Activated T-helper 17 cell treated with anti-CD3 and anti-CD28 coated beads, Interleukin-2, amount 50 U/mL, for 72 hours (primary cell): ENCODE measurements around the gene GOLGA1. TPM values are rescaled to one million over a fixed set of nuclear protein-coding genes. Genes with fewer than 3 reads are reported as not detected.
"Not testable (repeated sequence)": the region's sequence is repeated elsewhere in the genome, so short reads cannot be mapped to it uniquely, and the experiment has no call there.

Experiments
- ATAC-seq: fragments of 150-1000 bp; cut with Tn5 transposase; replicated peaks from 2 replicates; pipeline ENCODE4 v1.10.0; 2021; ENCODE audit warnings: mild to moderate bottlenecking, moderate library complexity
- H3K27ac Mint-ChIP-seq: one replicate; pipeline ENCODE4 v1.8.0; 2022; ENCODE audit warnings: mixed read lengths
- H3K27me3 Mint-ChIP-seq: one replicate; pipeline ENCODE4 v1.8.0; 2022; ENCODE audit warnings: mixed read lengths
- H3K36me3 Mint-ChIP-seq: one replicate; pipeline ENCODE4 v1.8.0; 2022; ENCODE audit warnings: low read depth, mild to moderate bottlenecking, mixed read lengths
- H3K4me1 Mint-ChIP-seq: one replicate; pipeline ENCODE4 v1.8.0; 2022; ENCODE audit warnings: mixed read lengths
- H3K4me3 Mint-ChIP-seq: one replicate; pipeline ENCODE4 v1.8.0; 2022; ENCODE audit warnings: mild to moderate bottlenecking, mixed read lengths
- H3K9me3 Mint-ChIP-seq: one replicate; pipeline ENCODE4 v1.8.0; 2022; ENCODE audit warnings: mixed read lengths
- total RNA-seq, 2 donors: library from RNA; stranded (reverse); gene quantifications; one replicate each; pipeline ENCODE4 v1.2.3, GENCODE V29; 2022

The GOLGA1 gene
- total RNA-seq, 2 donors from 2014 or later = 19.7 to 39.8 TPM

- no peak for ATAC-seq
Observed at GRCh38 chr9:124954255-124954654, 13.4 kb upstream of the GOLGA1 start.

GRCh38 chr9:124950050-124950718, 9.3 kb upstream of the GOLGA1 start:
- no peak overlapping the region for H3K27ac Mint-ChIP-seq
- H3K9me3 Mint-ChIP-seq = no peaks in the 10 kb centered on the region
- H3K27me3 Mint-ChIP-seq = no peaks in the 10 kb centered on the region
- ATAC-seq = no peak
- no peaks in the 10 kb centered on the region for H3K4me1 Mint-ChIP-seq
- H3K4me3 Mint-ChIP-seq = no peak overlapping the region
- no peaks in the 10 kb centered on the region for H3K36me3 Mint-ChIP-seq

More at GRCh38 chr9:124954255-124954654, 13.4 kb upstream of the GOLGA1 start:
- no peaks in the 10 kb centered on the region for H3K4me1 Mint-ChIP-seq
- no peaks in the 10 kb centered on the region for H3K27me3 Mint-ChIP-seq
- H3K36me3 Mint-ChIP-seq = no peaks in the 10 kb centered on the region
- no peaks in the 10 kb centered on the region for H3K9me3 Mint-ChIP-seq
- H3K27ac Mint-ChIP-seq = no peak overlapping the region
- no peak overlapping the region for H3K4me3 Mint-ChIP-seq

- ATAC-seq = no peak
- no peak overlapping the region for H3K27ac Mint-ChIP-seq
- H3K36me3 Mint-ChIP-seq = no peaks in the 10 kb centered on the region
- no peaks in the 10 kb centered on the region for H3K4me1 Mint-ChIP-seq
- H3K4me3 Mint-ChIP-seq = no peak overlapping the region
- no peaks in the 10 kb centered on the region for H3K9me3 Mint-ChIP-seq
- H3K27me3 Mint-ChIP-seq = no peaks in the 10 kb centered on the region
Observed at GRCh38 chr9:124949387-124949786, 8.5 kb upstream of the GOLGA1 start.

GRCh38 chr9:124947727-124948391, 7.0 kb upstream of the GOLGA1 start:
- no peak overlapping the region for H3K27ac Mint-ChIP-seq
- H3K27me3 Mint-ChIP-seq = no peaks in the 10 kb centered on the region
- no peaks in the 10 kb centered on the region for H3K36me3 Mint-ChIP-seq
- no peaks in the 10 kb centered on the region for H3K9me3 Mint-ChIP-seq
- ATAC-seq = no peak
- no peaks in the 10 kb centered on the region for H3K4me1 Mint-ChIP-seq
- H3K4me3 Mint-ChIP-seq = no peak overlapping the region

- H3K9me3 Mint-ChIP-seq = no peaks in the 10 kb centered on the region
Observed at GRCh38 chr9:124946167-124946566, 5.3 kb upstream of the GOLGA1 start.

GRCh38 chr9:124941679-124942561, 1.0 kb upstream of the GOLGA1 start:
- H3K4me1 Mint-ChIP-seq = peaks cover 14% of the 10 kb centered on the region
- peak overlapping the region; percentile 96 for H3K27ac Mint-ChIP-seq
- H3K27me3 Mint-ChIP-seq = no peaks in the 10 kb centered on the region
- peak overlapping the region; percentile 92 for H3K4me3 Mint-ChIP-seq
- peaks cover 40% of the 10 kb centered on the region for H3K36me3 Mint-ChIP-seq
- ATAC-seq = peak; percentile 47
- no peaks in the 10 kb centered on the region for H3K9me3 Mint-ChIP-seq

More at GRCh38 chr9:124946167-124946566, 5.3 kb upstream of the GOLGA1 start:
- no peak for ATAC-seq
- Mint-ChIP-seq H3K27me3 (no peaks in the 10 kb centered on the region), H3K36me3 (peaks cover 11% of the 10 kb centered on the region), H3K4me3 (no peak overlapping the region), H3K27ac (no peak overlapping the region), H3K4me1 (peaks cover 4% of the 10 kb centered on the region)

- Mint-ChIP-seq H3K36me3 (peaks cover 53% of the 10 kb centered on the region), H3K27me3 (no peaks in the 10 kb centered on the region), H3K9me3 (no peaks in the 10 kb centered on the region), H3K27ac (peak overlapping the region; percentile 96), H3K4me3 (peak overlapping the region; percentile 92), H3K4me1 (peaks cover 14% of the 10 kb centered on the region)
- peak; percentile 46 for ATAC-seq
Observed at GRCh38 chr9:124940521-124940893, 376 bp downstream of the GOLGA1 start.

GRCh38 chr9:124939944-124940343, 939 bp downstream of the GOLGA1 start:
- Mint-ChIP-seq H3K4me3 (peak overlapping the region; percentile 92), H3K36me3 (peaks cover 57% of the 10 kb centered on the region), H3K27me3 (no peaks in the 10 kb centered on the region), H3K9me3 (no peaks in the 10 kb centered on the region), H3K4me1 (peaks cover 14% of the 10 kb centered on the region), H3K27ac (peak overlapping the region; percentile 96)
- ATAC-seq = no peak

- H3K9me3 Mint-ChIP-seq = no peaks in the 10 kb centered on the region
- no peak for ATAC-seq
- H3K27me3 Mint-ChIP-seq = no peaks in the 10 kb centered on the region
- no peak overlapping the region for H3K4me3 Mint-ChIP-seq
- H3K36me3 Mint-ChIP-seq = peaks cover 91% of the 10 kb centered on the region
- no peak overlapping the region for H3K27ac Mint-ChIP-seq
- peaks cover 5% of the 10 kb centered on the region for H3K4me1 Mint-ChIP-seq
Observed at GRCh38 chr9:124934290-124934689, 6.6 kb downstream of the GOLGA1 start.

- Mint-ChIP-seq H3K27me3 (no peaks in the 10 kb centered on the region), H3K4me3 (no peak overlapping the region), H3K4me1 (no peaks in the 10 kb centered on the region), H3K36me3 (peaks cover 92% of the 10 kb centered on the region), H3K9me3 (no peaks in the 10 kb centered on the region), H3K27ac (no peak overlapping the region)
- no peak for ATAC-seq
Observed at GRCh38 chr9:124932333-124932732, 8.6 kb downstream of the GOLGA1 start.

- Mint-ChIP-seq H3K4me1 (no peaks in the 10 kb centered on the region), H3K9me3 (no peaks in the 10 kb centered on the region), H3K4me3 (no peak overlapping the region), H3K27me3 (no peaks in the 10 kb centered on the region), H3K27ac (peak overlapping the region; percentile 14), H3K36me3 (peaks cover 96% of the 10 kb centered on the region)
- ATAC-seq = no peak
Observed at GRCh38 chr9:124929464-124929863, 11.4 kb downstream of the GOLGA1 start.

GRCh38 chr9:124928116-124928515, 12.8 kb downstream of the GOLGA1 start:
- Mint-ChIP-seq H3K27me3 (no peaks in the 10 kb centered on the region), H3K27ac (no peak overlapping the region), H3K36me3 (peaks cover 98% of the 10 kb centered on the region), H3K9me3 (no peaks in the 10 kb centered on the region), H3K4me1 (no peaks in the 10 kb centered on the region), H3K4me3 (no peak overlapping the region)
- no peak for ATAC-seq

GRCh38 chr9:124920394-124920793, 20.5 kb downstream of the GOLGA1 start:
- H3K9me3 Mint-ChIP-seq, H3K4me3 Mint-ChIP-seq, ATAC-seq, H3K27me3 Mint-ChIP-seq, H3K4me1 Mint-ChIP-seq, H3K27ac Mint-ChIP-seq: not testable (repeated sequence)
- peaks cover 89% of the 10 kb centered on the region for H3K36me3 Mint-ChIP-seq

- no peaks in the 10 kb centered on the region for H3K27me3 Mint-ChIP-seq
- no peaks in the 10 kb centered on the region for H3K4me1 Mint-ChIP-seq
- H3K27ac Mint-ChIP-seq = no peak overlapping the region
- no peaks in the 10 kb centered on the region for H3K9me3 Mint-ChIP-seq
- H3K4me3 Mint-ChIP-seq = no peak overlapping the region
- peaks cover 81% of the 10 kb centered on the region for H3K36me3 Mint-ChIP-seq
- no peak for ATAC-seq
Observed at GRCh38 chr9:124914753-124915405, 26.0 kb downstream of the GOLGA1 start.
